GM18499 (cell line): Measurements from ENCODE around the gene PRELID2.
"Not testable (repeated sequence)": the region's sequence is repeated elsewhere in the genome, so short reads cannot be mapped to it uniquely, and the experiment has no call there.

ENCODE experiments used
- ATAC-seq: cut with Tn5 transposase; IDR thresholded peaks from one replicate; pipeline ENCODE4 v1.9.1; 2021; ENCODE audit warnings: moderate number of reproducible peaks; ENCODE audit not compliant: insufficient read depth, unreplicated experiment

The PRELID2 gene

DNA sequence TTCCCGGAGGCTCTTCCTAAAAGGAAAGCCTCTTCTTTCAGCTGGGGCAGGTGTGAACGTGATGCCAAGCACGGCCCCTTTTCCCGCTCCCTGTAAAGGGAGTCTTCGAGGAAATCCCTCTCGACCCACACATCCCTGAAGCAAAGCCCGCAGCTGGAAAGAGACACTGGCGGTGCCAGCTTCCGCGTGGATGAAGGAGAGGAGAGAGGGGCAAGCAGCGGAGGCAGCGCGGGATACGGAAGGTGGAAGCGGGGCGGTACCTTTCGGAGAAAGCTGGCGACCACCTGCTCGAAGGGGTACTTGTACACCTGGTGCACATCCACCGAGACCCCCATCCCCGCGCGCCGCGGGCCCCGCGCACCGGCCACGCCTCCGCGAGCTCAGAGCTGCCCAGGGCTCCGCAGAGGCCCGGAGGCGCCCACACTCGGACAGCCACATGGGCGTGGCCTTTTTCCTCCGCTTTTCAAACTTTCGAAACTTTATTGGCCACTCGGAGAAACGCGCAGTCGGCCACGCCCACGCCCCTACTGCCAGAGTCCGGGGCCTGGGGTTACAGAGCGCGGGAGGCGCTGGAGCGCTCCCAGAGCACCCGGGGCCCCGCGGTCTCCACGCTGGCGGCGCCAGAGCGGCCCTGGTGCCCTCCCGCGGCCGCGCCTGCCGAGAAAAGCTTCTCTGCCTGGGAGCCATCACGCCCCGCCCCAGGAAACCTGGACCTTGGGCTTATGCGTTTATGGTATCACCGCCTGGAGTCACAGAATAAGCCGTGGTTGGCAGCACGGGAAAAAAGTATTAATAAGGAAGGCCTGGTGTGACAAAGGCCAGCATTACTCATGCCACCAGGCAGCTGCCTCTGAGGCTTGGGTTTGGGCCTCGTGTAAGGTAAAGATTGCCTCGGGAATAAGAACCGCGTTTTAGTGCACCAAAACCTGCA lies at the start of gene PRELID2:
Gene PRELID2 (minus strand): TSS at position 426 of the 931 bp plus-strand sequence. CDS start 91 bp downstream, at position 335.
- ATAC-seq: peak; percentile 57

DNA sequence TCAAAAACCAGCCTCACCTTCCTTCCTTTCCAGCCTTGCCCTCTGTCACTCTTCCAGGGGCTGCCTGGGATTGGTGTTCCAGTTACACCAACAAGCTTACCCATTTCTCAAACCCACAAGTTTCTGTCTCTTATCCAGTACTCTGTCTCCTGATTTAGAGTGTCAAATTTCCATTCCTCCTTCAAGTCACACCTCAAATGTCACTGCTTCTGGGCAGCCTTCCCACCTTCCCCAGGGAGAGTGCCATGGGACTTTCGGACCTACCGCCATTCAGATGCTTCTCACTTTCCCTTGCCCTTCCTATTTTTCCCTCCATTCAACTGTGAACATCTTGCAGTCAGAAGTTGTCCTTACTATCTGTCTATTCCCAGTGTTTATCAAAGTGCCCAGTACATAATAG lies 39.6 kb upstream of the PRELID2 start:
- ATAC-seq: no peak

DNA sequence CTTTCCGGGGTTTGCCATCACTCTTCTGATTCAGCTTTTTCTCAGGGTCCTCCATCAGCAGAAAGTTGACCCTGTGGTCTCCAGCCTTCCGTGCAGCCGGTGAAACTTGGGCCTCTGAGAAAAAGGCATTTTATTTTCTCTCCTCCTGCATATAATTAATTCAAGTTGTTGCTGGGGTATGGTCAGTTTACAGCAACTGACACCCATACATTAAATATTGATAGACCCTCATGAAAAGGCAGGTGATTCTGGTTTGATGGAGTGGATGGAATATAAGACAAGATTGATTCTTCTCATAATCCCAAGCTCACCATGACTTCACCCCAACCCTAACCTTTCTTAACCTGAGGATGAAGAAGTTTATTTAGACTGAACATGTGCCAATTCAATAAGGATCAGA lies 37.8 kb upstream of the PRELID2 start, which contains the start of gene GRXCR2:
Gene GRXCR2 (minus strand): TSS at position 101 of the 400 bp plus-strand sequence. CDS start 46 bp downstream, at position 55.
- ATAC-seq: no peak

DNA sequence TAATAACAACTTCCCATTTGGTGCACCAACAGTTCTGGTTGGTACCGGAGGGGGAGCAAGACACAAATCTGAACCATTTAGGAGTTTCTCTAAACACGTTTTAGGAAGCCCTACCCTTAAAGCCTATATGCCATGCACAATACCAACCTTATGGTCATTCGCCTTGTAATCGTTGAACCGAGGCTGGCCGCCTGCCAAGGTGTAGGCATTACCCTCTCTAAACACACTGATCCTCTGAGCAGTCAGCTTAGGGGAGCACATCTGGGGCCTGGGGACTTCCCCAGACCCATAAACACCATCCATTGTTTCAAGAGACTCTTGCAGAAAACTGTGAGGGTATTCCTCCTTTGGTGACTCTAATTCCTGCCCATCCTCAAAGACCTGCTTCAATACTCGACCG lies 37.3 kb upstream of the PRELID2 start:
- ATAC-seq: no peak

DNA sequence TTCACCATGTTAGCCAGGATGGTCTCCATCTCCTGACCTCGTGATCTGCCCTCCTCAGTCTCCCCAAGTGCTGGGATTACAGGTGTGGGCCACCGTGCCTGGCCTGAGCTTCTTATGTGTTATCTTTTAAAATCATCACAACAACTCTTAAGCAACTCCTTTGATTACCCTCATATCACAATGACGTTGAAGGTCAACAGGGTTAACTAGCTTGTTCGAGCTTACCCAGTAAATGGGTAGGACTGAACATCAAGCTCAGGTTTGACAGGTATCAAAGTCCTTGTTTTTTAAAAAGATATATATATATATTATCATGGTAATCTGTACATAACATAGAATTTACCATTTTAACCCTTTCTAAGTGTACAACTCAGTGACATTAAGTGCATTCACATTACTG lies 34.6 kb upstream of the PRELID2 start:
- ATAC-seq: no peak

DNA sequence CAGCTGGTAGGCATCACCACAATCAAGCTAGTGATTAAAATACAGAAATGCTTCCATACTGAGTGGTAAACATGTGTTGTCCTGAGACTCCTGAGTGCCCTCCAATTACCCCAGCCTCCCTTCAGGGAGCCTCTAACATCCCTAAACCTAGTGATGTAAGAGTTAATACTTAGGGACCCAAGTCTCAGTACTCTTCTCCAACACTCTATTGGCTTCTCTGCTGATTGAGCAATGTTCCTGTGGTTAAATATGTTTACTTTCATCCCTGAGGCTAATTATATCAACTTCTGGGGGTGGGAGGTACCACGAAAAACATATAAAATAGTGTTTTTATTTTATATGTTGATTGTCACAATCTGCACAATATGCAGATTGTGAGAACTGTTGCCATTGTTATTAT lies 32.7 kb upstream of the PRELID2 start:
- no peak for ATAC-seq

DNA sequence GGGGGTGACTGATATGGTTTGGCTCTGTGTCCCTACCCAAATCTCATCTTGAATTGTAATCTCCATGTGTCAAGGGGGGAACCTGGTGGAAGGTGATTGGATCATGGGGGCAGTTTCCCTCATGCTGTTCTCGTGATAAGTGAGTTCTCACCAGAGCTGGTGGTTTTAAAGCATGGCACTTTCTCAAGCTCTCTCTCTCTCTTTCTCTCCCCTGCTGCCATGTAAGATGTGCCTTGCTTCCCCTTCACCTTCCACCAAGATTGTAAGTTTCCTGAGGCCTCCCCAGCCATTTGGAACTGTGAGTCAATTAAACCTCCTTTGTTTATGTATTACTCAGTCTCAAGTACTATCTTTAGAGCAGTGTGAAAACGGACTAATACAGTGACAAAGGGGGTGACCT lies 29.3 kb upstream of the PRELID2 start:
- not testable (repeated sequence) for ATAC-seq

DNA sequence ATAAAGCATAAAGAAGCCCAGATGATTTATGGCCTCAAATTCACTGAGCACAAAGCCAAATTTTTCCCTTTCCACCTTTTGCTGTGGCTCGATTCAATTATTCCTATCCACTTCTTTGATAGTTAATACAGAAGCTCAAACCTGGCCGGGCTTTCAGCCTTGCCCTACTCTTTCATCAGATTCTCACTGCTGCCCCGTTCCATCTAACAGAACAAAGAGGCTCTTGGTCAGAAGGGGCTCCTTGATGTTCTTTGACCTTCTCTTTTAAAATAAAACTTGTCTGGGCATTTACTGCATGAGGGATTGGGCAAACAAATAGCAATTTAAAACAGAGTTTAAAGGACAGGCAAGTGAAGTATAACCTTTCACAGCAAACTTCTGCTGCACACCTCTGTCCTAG lies 27.9 kb upstream of the PRELID2 start:
- ATAC-seq: no peak

DNA sequence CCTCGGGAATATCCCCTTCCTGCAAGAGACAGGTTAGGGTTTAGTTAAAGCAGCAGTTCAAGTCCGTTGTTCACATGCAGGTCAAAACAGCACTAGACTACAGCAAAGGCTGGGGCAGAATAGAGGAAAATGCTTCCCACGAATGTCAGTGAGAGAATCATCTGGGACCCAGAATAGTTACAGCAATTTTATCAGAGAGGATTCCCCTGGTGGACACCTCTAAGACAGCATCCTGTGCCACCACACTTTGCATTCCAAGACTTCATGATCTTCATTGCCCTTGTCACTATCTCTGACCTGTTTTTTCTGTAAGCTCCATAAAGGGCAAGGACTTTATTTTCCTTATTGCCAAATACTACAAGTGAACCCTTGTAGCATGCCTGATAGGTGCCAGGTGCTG lies 24.8 kb upstream of the PRELID2 start:
- no peak for ATAC-seq

DNA sequence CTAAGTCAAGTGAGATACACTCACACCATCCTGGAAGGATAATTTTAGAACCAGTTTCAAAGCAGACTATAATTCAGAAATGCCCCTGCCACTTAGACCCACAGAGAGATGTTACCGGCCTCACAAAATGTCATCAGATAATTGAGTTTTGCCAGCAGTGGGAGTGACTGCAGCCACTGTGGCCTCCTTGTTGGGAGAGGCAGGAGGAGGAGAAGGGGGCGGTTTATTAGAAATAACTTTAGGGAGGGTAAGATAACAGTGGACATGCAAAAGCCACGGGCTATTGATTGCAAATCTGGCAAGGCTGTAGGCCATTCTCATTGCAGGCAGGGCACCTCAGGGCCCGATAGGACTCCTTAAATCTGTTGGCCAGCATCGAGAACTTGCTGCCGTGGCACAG lies 24.3 kb upstream of the PRELID2 start:
- ATAC-seq: no peak

DNA sequence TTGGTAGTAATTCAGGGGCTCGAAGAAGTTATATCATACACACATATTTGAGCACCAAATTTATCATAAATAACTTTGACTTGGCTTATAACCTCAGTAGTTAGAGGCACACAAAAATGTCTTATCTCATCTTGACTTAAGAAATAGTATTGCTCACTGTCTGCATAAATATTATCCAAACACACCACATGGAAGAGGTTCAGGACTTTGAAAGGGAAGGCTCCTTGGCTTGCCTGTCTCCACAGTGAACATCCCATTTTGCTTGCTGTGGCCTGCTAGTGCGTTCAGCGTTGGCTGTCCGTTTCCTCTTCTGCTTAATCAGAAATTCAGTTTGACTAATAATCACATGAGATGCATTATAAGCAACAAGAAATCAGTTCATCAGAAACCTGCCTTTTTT lies 23.8 kb upstream of the PRELID2 start:
- ATAC-seq: no peak

DNA sequence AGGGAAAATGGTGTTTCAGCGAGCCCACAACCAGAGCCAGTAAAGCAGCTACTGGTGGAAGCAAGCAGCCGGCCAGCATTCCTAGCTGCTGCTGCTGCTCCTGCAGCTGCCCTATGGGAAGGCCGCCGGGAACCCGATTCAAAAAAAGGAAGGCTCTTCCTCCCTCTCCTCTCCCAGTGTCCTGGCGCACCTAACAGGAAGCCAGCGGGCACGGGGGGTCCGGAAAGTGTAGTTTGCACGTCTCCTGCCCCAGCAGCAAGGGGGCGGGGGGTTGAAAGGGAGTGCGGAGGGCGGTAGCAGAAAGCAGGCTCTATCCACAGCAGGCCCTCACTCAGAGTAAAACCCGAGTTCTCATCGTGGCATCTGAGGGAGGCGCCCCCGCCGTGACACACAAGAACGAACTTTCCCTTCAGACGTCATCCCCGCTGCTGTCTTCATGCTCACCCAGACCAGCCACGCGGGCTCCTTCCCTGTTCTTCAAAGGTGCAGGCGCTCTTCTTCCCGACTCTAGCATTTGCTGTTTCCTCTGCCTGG lies 21.2 kb upstream of the PRELID2 start:
- no peak for ATAC-seq

DNA sequence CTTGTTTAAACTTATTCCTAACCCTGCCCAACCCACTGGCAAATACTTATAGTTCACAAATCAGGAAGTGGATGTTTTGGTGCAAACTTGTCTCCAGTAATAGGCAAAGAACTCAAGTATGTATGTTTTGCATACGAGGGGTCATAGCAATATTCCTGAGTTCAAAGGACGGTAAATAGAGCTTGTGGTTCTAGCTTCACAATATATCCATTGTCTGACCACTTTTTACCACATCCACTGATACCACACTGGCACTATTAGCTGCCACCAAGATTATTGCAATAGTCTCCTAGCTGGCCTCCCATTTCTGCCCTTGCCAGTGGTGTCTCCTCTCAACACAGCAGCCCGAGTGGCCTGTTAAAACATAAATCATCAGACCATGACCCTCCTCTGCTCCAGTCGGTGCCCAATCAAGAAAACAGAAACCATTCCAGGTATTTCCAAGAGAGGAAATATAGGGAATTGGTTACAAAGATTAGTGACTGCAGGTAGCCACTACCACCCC lies 20.7 kb upstream of the PRELID2 start:
- ATAC-seq: no peak

DNA sequence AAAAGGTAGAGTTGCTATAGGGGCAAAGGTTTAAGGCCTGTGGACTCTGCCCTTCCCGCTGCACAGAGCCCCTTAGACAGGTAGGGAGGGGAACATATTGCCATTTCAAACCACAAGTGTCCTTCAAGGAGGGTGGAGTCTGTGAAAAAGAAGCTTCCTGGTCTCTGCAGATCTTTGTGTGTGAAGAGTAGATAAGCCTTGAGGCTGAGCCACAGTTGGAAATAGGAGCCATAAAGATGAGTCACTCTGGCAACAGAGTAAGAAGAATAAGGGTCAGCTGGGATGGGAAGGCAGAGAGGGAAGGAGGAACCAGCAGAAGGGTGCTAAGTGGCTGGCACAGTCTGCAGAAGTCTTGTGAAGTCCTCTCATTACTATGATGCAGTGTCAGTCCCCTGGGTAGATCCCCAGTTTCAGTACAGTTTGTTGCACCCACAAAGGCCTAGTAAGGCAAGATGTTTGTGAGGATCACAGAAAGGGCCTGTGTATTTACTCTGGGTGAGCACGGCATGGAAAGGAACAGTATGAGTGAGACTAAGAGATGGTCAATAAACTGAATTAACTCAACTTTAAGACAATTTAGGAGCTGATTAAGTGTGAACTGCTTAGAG lies 19.6 kb upstream of the PRELID2 start:
- ATAC-seq: no peak

DNA sequence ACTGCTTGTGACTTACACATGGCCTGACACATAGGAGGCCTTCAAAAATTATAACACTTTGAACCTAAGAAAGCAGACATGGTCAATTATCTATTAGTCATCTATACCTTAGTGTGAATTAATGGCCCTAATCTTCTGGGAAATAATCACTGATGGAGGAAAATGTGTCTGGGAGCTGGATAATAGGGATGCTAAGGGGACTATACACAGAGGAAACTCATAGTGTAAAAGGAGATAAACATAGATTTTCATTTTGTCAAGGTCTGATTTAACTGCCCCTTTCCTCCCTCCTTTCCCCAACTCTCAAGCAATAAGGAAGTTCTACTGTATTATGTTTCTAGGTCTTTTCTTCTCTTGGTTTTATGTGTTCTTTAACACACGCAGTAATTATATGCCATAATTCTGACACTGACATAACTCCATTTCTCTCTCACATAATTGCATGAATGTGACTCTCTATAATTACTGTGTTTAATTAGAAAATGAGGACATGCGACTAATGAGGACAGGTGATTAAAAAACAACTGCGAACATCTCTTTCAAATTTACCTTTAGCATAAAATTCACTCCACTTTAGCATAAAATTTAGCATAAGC lies 18.7 kb upstream of the PRELID2 start:
- no peak for ATAC-seq

DNA sequence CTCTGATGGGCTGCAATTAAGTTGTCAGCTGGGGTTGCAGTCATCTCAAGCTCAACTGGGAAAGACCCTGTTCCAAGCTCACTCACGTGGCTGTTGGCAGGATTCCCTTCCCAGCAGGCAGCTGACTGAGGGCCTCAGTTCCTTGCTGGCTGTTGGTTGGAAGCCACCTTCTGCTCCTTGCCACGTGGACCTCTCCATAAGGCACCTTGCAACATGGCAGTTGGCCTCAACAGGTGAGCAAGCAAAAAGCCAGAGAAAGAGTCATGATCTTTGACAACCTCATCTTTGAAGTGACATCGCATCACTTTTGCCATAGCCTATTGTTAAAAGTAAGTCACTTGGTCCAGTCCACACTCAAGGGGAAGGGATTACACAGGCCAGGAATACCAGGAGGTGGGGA lies 17.8 kb upstream of the PRELID2 start:
- ATAC-seq: no peak

DNA sequence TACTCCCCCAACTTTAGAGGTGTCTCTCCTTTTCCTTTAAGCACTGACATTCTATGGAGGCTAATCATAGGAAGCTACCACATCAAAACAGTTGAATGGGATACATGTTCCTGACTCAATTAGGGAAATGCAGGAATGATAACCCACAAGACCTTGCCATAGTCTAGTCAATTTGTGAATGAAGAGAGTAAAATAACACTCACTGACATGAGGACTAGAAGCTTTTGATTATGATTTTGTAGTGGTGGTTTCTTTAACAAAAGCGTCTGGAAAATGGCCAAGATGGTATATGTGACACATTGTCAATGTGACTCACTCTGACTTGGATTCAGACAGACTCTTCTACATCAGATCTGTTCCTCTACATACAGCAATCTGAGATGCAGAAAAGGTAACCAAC lies 13.7 kb upstream of the PRELID2 start:
- ATAC-seq: no peak

DNA sequence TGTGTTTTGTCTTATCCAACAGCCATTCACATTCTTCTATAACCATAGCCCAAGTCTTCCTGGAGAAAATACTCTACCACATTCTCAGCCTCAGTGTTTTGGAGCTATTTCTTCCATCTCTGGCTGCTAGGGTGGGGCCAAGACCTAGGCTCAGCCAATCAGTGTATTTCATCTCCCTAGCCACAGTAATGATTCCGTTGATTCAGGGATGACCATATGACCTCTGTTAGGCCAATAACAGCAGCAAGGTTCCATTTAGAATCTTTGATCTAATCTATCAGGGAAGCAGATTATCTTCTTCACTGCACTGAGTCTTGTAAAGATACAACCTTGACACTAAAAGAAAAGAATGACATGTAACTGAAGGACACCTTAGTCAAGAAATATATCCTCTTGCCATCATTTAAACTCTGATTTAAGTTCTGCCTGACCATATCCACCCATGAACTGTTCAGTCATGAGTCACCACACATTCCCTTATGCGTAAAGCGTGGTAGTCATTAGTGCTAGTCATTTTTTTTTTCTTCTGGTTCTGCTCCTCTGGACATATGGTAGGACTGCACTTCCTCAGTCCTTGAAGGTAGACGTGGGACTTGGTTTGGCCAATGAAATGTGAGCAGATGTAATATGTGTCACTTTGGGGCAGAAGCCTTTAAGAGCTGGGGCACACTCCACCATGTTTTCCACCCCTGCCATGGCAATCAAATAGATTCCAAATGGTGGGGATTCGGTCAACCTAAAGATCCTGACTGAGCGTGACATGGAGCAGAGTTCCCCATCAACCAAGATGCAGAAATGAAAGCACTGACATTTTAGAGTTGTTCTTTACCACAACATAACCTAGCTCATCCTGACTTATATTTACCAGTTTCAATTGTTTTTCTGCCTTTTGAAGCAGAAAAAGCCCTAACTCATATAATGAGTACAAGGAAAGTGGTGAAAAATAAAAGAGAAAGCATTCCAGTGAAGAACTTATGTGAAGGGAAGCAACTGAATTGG lies 12.7 kb upstream of the PRELID2 start:
- no peak for ATAC-seq

DNA sequence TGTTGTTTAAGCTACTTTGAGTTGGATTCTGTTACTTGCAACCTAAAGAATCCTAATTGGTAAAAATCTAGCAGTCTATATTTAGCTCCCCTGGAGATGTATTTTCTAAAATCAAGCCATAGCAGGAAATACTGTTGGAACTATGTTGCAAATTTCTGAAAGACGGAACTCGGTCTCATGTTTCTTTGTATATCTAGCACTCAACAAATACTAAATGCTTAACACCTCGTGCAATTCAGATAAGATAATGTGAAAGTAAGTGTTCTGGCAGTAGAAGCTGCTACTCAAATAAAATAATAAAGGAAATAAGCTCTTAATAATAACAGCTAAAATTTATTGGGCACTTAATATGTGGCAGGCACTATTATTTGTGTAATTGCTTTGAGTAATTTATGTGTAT lies 10.9 kb upstream of the PRELID2 start:
- no peak for ATAC-seq

DNA sequence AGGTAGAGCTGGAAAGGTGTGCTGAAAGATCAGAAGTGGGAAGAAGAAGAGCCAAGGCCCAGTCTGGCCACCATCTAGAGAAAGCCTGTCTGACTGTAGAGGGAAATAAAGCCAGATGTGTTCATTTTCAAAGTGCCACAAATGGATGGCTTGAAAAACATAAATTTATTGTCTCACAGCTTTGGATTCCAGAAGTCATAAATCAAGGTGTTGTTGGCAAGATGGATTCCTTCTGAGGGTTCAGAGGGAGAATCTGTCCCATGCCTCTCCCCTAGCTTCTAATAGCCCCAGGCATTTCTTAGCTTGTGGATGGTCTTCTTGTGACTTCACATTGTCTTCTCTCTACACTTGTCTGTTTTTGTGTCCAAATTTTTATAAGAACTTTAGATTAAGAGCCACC lies 6.2 kb upstream of the PRELID2 start:
- ATAC-seq: no peak
